C4-2B (cell line): Measurements from ENCODE around the gene GOLIM4.
"Not testable (repeated sequence)": the region's sequence is repeated elsewhere in the genome, so short reads cannot be mapped to it uniquely, and the experiment has no call there.

ENCODE experiments used
- H3K27ac ChIP-seq: fragments of 450-650 bp; 2 replicates; pipeline ENCODE4 v1.5.1; 2017
- CTCF ChIP-seq: fragments of 450-650 bp; conservative IDR thresholded peaks from 2 replicates; pipeline ENCODE4 v1.5.1; 2017; ENCODE audit warnings: mild to moderate bottlenecking
- ZFX ChIP-seq: fragments of 450-650 bp; IDR thresholded peaks from 2 replicates; pipeline ENCODE4 v1.6.1; 2017

Gene GOLIM4

GRCh38 chr3:168095611-168096209 lies at the start of gene GOLIM4:
Gene GOLIM4, minus strand, starts transcription at chr3:168095924. Its CDS starts 639 bp downstream, at chr3:168095285.
- TF ChIP-seq CTCF (no peak), ZFX (no peak)
- H3K27ac ChIP-seq: peak within 1 kb of the TSS; percentile 76

DNA sequence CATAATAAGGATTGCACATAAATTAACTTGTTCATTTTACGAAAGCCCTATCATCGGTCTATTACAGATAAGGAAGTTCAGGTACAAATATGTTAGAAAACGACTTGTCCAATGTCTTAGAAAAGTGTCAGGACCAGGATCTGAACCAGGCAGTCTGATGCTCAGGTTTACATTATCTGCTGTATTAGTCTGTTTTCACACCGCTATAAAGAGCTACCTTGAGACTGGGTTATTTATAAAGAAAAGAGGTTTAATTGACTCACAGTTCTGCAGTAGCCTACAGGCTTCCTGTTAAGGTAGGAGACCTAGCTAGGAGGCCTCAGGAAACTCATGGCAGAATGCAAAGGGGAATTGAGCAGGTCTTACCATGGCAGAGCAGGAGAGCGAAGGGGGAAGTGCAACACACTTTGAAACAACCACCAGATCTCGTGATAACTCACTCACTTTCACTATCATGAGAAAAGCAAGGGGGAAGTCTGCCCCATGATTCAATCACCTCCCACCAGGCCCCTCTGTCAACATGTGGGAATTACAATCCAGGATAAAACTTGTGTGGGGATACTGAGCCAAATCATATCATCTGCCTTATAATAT lies 45.8 kb upstream of the GOLIM4 start:
- no peak overlapping the region for H3K27ac ChIP-seq
- TF ChIP-seq CTCF (no peak), ZFX (no peak)

- TF ChIP-seq ZFX: no peak
- no peak for TF ChIP-seq CTCF
Measured at GRCh38 chr3:168139947-168140346, 44.2 kb upstream of the GOLIM4 start.

DNA sequence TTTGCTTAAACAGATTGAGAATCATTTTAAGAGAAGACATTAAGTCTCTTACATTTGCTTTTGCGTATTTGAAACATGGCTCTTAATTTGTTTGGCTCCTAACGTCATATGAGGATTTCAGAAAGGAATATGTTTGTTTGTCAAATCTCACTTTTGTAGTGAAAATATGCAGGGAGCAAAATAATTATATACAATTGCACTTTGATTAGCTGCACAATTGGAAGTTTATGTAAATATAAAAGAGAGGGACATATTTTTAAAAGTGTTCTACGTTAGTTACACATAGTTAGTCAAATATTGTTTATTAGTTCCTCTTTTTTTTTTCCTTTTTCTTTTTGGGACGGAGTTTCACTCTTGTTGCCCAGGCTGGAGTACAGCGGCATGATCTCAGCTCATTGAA lies 42.7 kb upstream of the GOLIM4 start:
- no peak overlapping the region for H3K27ac ChIP-seq
- TF ChIP-seq CTCF: no peak

More at GRCh38 chr3:168139947-168140346, 44.2 kb upstream of the GOLIM4 start:
- no peak overlapping the region for H3K27ac ChIP-seq

- H3K27ac ChIP-seq: no peak overlapping the region
- TF ChIP-seq CTCF (no peak), ZFX (no peak)
Measured at GRCh38 chr3:168134931-168135330, 39.2 kb upstream of the GOLIM4 start.

DNA sequence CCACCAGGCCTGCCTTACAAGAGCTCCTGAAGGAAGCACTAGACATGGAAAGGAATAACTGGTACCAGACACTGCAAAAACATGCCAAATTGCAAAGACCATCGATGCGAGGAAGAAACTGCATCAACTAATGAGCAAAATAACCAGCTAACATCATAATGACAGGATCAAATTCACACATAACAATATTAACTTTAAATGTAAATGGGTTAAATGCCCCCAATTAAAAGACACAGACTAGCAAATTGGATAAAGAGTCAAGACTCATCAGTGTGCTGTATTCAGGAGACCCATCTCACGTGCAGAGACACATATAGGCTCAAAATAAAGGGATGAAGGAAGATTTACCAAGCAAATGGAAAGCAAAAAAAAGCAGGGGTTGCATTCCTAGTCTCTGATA lies 34.5 kb upstream of the GOLIM4 start:
- H3K27ac ChIP-seq: not testable (repeated sequence)

DNA sequence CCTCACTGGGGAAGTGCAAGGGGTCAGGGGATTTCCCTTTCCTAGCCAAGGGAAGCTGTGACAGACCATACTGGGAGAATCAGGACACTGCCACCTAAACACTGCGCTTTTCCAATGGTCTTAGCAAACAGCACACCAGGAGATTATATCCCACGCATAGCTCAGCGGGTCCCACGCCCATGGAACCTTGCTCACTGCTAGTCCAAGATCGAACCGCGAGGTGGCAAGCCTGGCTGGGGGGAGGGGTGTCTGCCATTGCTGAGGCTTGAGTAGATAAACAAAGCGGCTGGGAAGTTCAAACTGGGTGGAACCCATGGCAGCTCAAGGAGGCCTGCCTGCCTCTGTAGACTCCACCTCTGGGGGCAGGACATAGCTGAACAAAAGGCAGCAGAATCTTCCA lies 32.7 kb upstream of the GOLIM4 start:
- not testable (repeated sequence) for H3K27ac ChIP-seq

DNA sequence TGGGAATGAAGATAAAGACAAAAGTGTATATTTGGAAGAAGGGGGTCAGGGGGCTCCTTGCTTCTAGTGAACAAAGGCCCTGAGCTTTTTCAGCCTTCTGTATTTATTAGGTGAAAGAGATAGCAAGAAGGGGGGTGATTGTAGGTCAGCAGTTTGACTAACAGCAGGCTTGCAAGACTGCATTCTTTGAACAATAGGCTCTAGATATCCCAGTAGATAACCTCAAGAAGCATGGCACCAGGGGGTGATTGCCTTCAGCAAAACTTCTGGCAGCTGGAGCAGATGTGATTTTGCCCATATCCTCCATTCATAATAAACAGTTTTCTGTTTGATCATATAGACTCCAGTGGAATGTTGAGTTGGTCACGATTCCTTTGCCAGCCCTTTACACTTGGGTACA lies 31.7 kb upstream of the GOLIM4 start:
- H3K27ac ChIP-seq: no peak overlapping the region
- TF ChIP-seq CTCF (no peak), ZFX (no peak)
